HepG2 (cell line): ENCODE results near the gene RGS19. TPM values are rescaled to one million over a fixed set of nuclear protein-coding genes. Genes with fewer than 3 reads are reported as not detected.

Experiments used
- GLI4 ChIP-seq: sonication (generic); formaldehyde crosslinking; IDR thresholded peaks from 2 replicates; pipeline ENCODE4 v1.5.1; 2020; ENCODE audit warnings: missing genetic modification reagents, mild to moderate bottlenecking, moderate library complexity, borderline replicate concordance
- MXI1 ChIP-seq: IDR thresholded peaks from 3 replicates; pipeline ENCODE4 v1.6.1; 2012; ENCODE audit warnings: low read depth, low read length, inconsistent platforms, borderline replicate concordance
- NKX3-1 ChIP-seq: sonication (generic); formaldehyde crosslinking; IDR thresholded peaks from 2 replicates; pipeline ENCODE4 v1.5.0; 2020; ENCODE audit warnings: missing genetic modification reagents
- ZIK1 ChIP-seq: sonication (generic); formaldehyde crosslinking; IDR thresholded peaks from 2 replicates; pipeline ENCODE4 v1.5.0; 2020; ENCODE audit warnings: mild to moderate bottlenecking, low read depth, missing genetic modification reagents, borderline replicate concordance
- ZNF234 ChIP-seq: sonication (generic); formaldehyde crosslinking; conservative IDR thresholded peaks from 2 replicates; pipeline ENCODE4 v1.5.1; 2020; ENCODE audit warnings: mild to moderate bottlenecking, missing genetic modification reagents
- ZNF530 ChIP-seq: sonication (generic); formaldehyde crosslinking; IDR thresholded peaks from 2 replicates; pipeline ENCODE4 v1.5.0; 2020; ENCODE audit warnings: low read depth, mild to moderate bottlenecking, missing genetic modification reagents
- ZNF788 ChIP-seq: sonication (generic); formaldehyde crosslinking; IDR thresholded peaks from 2 replicates; pipeline ENCODE4 v1.5.0; 2020; ENCODE audit warnings: mild to moderate bottlenecking, missing genetic modification reagents, borderline replicate concordance
- polyA plus RNA-seq, 8 experiments: library from polyadenylated mRNA; depleted of rRNA in 3 of 8; stranded (reverse) in 7 of 8; unstranded in 1 of 8; fragments of >200 nt; fragmentation: Illumina TruSeq in 4 of 8; extraction: Trizol in 4 of 8; gene quantifications; 2 replicates each; pipeline versions ENCODE4 v1.2.1 to v1.2.3, GENCODE V29; 2011 to 2016; ENCODE audit warnings: low read depth in 4 of 8, missing spikeins in 1 of 8, mixed read lengths in 1 of 8; ENCODE audit not compliant: insufficient read depth in 1 of 8
- total RNA-seq, 5 experiments: library from RNA; depleted of rRNA; stranded (reverse); fragments of >200 nt; fragmentation: Illumina TruSeq; extraction: Trizol; gene quantifications; 2 replicates each; pipeline ENCODE4 v1.2.3, GENCODE V29; 2016; ENCODE audit warnings: low read depth in 1 of 5
- TF ChIP-seq, protein P1 (sequence below): sonication (generic); formaldehyde crosslinking; IDR thresholded peaks from 2 replicates; pipeline ENCODE4 v1.5.0; 2020; ENCODE audit warnings: missing genetic modification reagents
- TF ChIP-seq, protein P2 (sequence below): IDR thresholded peaks from 2 replicates; pipeline ENCODE4 v1.6.1; 2016; ENCODE audit warnings: missing compliant biosample characterization, missing genetic modification reagents, borderline replicate concordance
- TF ChIP-seq, protein P3 (sequence below): IDR thresholded peaks from 2 replicates; pipeline ENCODE4 v1.6.1; 2016; ENCODE audit warnings: missing biosample characterization, missing genetic modification reagents, low read depth
- TF ChIP-seq, protein P4 (sequence below): sonication (generic); formaldehyde crosslinking; IDR thresholded peaks from 2 replicates; pipeline ENCODE4 v1.4.0; 2020; ENCODE audit warnings: mild to moderate bottlenecking, missing genetic modification reagents
- TF ChIP-seq, protein P5 (sequence below): sonication (generic); formaldehyde crosslinking; IDR thresholded peaks from 2 replicates; pipeline ENCODE4 v1.4.0; 2020; ENCODE audit warnings: mild to moderate bottlenecking, missing genetic modification reagents
- TF ChIP-seq, protein P6 (sequence below): sonication (generic); formaldehyde crosslinking; IDR thresholded peaks from 2 replicates; pipeline ENCODE4 v1.9.0; 2022; ENCODE audit warnings: low read depth, missing genetic modification reagents
- TF ChIP-seq, protein P7 (sequence below), 2 experiments: sonication (generic) in 1 of 2; formaldehyde crosslinking in 1 of 2; IDR thresholded peaks; 2 replicates each; pipeline versions ENCODE4 v1.5.1 to v1.6.1; 2011 to 2020; ENCODE audit warnings: borderline replicate concordance in 1 of 2, low read depth in 1 of 2, low read length in 1 of 2, mild to moderate bottlenecking in 1 of 2, missing genetic modification reagents in 1 of 2, moderate library complexity in 1 of 2

Gene RGS19
- total and polyA plus RNA-seq, 2 of the 13 experiments (the other 11 are each of a cell fraction or from before 2014, with no cell fraction given), result 10.7 to 11.9 TPM

DNA sequence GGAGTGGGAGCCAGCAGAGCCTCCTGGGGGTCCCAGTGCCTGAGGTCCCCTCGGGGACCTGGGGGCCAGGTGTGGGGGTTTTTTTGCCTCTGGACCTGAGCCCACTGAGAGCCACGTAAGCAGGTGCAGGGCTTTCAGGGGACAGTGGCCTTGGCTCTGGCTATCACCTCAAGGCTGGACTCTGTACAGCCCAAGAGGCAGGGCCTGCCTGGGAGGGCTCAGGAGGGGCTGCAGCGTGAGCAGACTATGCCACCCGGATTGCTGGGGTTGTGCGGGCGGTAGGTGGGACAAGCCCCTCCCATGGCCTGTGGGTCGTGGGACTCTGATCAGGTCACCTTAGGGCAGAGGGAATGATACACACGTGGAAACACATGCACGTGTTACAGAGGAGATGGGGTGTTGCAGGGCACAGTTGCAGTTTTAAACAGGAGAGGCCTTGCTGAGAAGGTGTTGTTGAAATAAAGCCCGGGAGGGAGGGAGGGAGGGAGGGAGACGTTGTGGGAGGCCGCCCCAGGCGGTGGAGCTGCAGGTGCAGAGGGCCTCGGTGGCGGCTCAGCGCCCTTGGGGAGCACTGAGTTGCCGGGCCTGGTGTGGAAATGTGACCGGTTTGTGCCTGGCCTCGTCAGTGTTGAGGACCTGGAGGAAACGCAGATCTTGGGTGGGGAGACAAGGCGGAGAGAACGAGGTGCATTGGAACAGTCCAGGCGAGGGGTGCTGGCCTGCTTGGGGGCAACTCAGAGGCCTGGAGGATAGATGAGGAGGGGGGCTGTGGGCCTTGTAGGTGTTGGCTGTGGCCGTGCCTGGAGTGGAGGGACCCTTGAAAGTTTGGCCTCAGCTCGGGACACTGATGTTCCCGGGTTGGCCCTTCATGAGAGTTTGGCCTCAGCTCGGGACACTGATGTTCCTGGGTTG, 14.0 kb downstream of the RGS19 start (continued):
- TF ChIP-seq, protein P1, sequence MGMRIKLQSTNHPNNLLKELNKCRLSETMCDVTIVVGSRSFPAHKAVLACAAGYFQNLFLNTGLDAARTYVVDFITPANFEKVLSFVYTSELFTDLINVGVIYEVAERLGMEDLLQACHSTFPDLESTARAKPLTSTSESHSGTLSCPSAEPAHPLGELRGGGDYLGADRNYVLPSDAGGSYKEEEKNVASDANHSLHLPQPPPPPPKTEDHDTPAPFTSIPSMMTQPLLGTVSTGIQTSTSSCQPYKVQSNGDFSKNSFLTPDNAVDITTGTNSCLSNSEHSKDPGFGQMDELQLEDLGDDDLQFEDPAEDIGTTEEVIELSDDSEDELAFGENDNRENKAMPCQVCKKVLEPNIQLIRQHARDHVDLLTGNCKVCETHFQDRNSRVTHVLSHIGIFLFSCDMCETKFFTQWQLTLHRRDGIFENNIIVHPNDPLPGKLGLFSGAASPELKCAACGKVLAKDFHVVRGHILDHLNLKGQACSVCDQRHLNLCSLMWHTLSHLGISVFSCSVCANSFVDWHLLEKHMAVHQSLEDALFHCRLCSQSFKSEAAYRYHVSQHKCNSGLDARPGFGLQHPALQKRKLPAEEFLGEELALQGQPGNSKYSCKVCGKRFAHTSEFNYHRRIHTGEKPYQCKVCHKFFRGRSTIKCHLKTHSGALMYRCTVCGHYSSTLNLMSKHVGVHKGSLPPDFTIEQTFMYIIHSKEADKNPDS (CRISPR knock-in tag), result no peak
- no peak; the same call in 1 of the 2 replicates for TF ChIP-seq ZNF234
- TF ChIP-seq, protein P2, sequence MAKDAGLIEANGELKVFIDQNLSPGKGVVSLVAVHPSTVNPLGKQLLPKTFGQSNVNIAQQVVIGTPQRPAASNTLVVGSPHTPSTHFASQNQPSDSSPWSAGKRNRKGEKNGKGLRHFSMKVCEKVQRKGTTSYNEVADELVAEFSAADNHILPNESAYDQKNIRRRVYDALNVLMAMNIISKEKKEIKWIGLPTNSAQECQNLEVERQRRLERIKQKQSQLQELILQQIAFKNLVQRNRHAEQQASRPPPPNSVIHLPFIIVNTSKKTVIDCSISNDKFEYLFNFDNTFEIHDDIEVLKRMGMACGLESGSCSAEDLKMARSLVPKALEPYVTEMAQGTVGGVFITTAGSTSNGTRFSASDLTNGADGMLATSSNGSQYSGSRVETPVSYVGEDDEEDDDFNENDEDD, result peak; percentile 55; the same call in 1 of the 2 replicates
- TF ChIP-seq, protein P3, sequence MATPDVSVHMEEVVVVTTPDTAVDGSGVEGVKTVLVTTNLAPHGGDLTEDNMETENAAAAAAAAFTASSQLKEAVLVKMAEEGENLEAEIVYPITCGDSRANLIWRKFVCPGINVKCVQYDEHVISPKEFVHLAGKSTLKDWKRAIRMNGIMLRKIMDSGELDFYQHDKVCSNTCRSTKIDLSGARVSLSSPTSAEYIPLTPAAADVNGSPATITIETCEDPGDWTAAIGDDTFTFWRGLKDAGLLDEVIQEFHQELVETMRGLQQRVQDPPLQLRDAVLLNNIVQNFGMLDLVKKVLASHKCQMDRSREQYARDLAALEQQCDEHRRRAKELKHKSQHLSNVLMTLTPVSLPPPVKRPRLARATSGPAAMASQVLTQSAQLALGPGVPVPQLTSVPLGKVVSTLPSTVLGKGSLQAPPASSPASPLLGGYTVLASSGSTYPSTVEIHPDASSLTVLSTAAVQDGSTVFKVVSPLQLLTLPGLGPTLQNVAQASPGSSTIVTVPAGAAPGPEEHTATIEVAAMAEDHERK (CRISPR knock-in tag), result no peak
- TF ChIP-seq, protein P4, sequence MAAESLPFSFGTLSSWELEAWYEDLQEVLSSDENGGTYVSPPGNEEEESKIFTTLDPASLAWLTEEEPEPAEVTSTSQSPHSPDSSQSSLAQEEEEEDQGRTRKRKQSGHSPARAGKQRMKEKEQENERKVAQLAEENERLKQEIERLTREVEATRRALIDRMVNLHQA (CRISPR knock-in tag), result no peak
- peak; percentile 74 for TF ChIP-seq ZNF788 (CRISPR knock-in tag)
- TF ChIP-seq ZIK1 (CRISPR knock-in tag), result no peak; the same call in 1 of the 2 replicates
- peak; percentile 48; the same call in 2 of the 3 replicates for TF ChIP-seq MXI1
- TF ChIP-seq, protein P5, sequence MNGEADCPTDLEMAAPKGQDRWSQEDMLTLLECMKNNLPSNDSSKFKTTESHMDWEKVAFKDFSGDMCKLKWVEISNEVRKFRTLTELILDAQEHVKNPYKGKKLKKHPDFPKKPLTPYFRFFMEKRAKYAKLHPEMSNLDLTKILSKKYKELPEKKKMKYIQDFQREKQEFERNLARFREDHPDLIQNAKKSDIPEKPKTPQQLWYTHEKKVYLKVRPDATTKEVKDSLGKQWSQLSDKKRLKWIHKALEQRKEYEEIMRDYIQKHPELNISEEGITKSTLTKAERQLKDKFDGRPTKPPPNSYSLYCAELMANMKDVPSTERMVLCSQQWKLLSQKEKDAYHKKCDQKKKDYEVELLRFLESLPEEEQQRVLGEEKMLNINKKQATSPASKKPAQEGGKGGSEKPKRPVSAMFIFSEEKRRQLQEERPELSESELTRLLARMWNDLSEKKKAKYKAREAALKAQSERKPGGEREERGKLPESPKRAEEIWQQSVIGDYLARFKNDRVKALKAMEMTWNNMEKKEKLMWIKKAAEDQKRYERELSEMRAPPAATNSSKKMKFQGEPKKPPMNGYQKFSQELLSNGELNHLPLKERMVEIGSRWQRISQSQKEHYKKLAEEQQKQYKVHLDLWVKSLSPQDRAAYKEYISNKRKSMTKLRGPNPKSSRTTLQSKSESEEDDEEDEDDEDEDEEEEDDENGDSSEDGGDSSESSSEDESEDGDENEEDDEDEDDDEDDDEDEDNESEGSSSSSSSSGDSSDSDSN (CRISPR knock-in tag), result peak; percentile 72
- no peak for TF ChIP-seq NKX3-1
- TF ChIP-seq GLI4 (CRISPR knock-in tag), result 0 out of 2 replicates have a peak, but pooled peaks have one; percentile 69
- TF ChIP-seq, protein P6, sequence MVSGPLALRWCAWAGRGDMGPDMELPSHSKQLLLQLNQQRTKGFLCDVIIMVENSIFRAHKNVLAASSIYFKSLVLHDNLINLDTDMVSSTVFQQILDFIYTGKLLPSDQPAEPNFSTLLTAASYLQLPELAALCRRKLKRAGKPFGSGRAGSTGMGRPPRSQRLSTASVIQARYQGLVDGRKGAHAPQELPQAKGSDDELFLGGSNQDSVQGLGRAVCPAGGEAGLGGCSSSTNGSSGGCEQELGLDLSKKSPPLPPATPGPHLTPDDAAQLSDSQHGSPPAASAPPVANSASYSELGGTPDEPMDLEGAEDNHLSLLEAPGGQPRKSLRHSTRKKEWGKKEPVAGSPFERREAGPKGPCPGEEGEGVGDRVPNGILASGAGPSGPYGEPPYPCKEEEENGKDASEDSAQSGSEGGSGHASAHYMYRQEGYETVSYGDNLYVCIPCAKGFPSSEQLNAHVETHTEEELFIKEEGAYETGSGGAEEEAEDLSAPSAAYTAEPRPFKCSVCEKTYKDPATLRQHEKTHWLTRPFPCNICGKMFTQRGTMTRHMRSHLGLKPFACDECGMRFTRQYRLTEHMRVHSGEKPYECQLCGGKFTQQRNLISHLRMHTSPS (CRISPR knock-in tag), result no peak
- TF ChIP-seq, protein P7, sequence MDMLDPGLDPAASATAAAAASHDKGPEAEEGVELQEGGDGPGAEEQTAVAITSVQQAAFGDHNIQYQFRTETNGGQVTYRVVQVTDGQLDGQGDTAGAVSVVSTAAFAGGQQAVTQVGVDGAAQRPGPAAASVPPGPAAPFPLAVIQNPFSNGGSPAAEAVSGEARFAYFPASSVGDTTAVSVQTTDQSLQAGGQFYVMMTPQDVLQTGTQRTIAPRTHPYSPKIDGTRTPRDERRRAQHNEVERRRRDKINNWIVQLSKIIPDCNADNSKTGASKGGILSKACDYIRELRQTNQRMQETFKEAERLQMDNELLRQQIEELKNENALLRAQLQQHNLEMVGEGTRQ (IDR thresholded peaks at IDR 0.05; ENCODE audit: low read depth, low read length), result no peak
- TF ChIP-seq, protein P7 (CRISPR knock-in tag; IDR thresholded peaks at IDR 0.05; ENCODE audit: borderline replicate concordance), result no peak
- TF ChIP-seq ZNF530 (CRISPR knock-in tag), result no peak
